ENCODE measurements around the gene SORL1.

SORL1 gene

GRCh38 chr11:121578251-121578976 is 126.3 kb downstream of the SORL1 start:
- no peak for DNase-seq (ENCODE audit: low read depth in 2 of 3, low spot score in 1 of 3)

GRCh38 chr11:121580154-121580553 is 128.0 kb downstream of the SORL1 start:
- no peak for DNase-seq (ENCODE audit: low read depth in 2 of 3, low spot score in 1 of 3)

GRCh38 chr11:121581607-121582006 is 129.5 kb downstream of the SORL1 start:
- no peak for DNase-seq (ENCODE audit: low read depth in 2 of 3, low spot score in 1 of 3)

GRCh38 chr11:121582296-121582695 is 130.2 kb downstream of the SORL1 start:
- DNase-seq (ENCODE audit: low read depth in 2 of 3, low spot score in 1 of 3): no peak

GRCh38 chr11:121583825-121584224 is 131.7 kb downstream of the SORL1 start:
- DNase-seq (ENCODE audit: low read depth in 2 of 3, low spot score in 1 of 3): no peak

GRCh38 chr11:121586750-121587149 is 134.6 kb downstream of the SORL1 start:
- DNase-seq (ENCODE audit: low read depth in 2 of 3, low spot score in 1 of 3): no peak

- no peak for DNase-seq (ENCODE audit: low read depth in 2 of 3, low spot score in 1 of 3)
Measured at GRCh38 chr11:121587182-121587581, 135.1 kb downstream of the SORL1 start.

- no peak for DNase-seq (ENCODE audit: low read depth in 2 of 3, low spot score in 1 of 3)
Measured at GRCh38 chr11:121588747-121589146, 136.6 kb downstream of the SORL1 start.

GRCh38 chr11:121589946-121590537 is 137.9 kb downstream of the SORL1 start:
- peak in 1 of 3 donors; percentile 20 for DNase-seq (ENCODE audit: low read depth in 2 of 3, low spot score in 1 of 3)

GRCh38 chr11:121590772-121591404 is 138.8 kb downstream of the SORL1 start:
- DNase-seq (ENCODE audit: low read depth in 2 of 3, low spot score in 1 of 3): no peak

GRCh38 chr11:121591405-121592033 is 139.4 kb downstream of the SORL1 start:
- DNase-seq (ENCODE audit: low read depth in 2 of 3, low spot score in 1 of 3): peak; percentile 44 to 89 (median 62)

- no peak for DNase-seq (ENCODE audit: low read depth in 2 of 3, low spot score in 1 of 3)
Measured at GRCh38 chr11:121592708-121593107, 140.6 kb downstream of the SORL1 start.

GRCh38 chr11:121595717-121596161 is 143.6 kb downstream of the SORL1 start:
- DNase-seq (ENCODE audit: low read depth in 2 of 3, low spot score in 1 of 3): no peak

- DNase-seq (ENCODE audit: low read depth in 2 of 3, low spot score in 1 of 3): no peak
Measured at GRCh38 chr11:121596195-121597155, 144.4 kb downstream of the SORL1 start.

- DNase-seq (ENCODE audit: low read depth in 2 of 3, low spot score in 1 of 3): no peak
Measured at GRCh38 chr11:121603316-121603715, 151.2 kb downstream of the SORL1 start.

GRCh38 chr11:121604152-121604551 is 152.0 kb downstream of the SORL1 start:
- DNase-seq (ENCODE audit: low read depth in 2 of 3, low spot score in 1 of 3): no peak

GRCh38 chr11:121606354-121606753 is 154.2 kb downstream of the SORL1 start:
- no peak for DNase-seq (ENCODE audit: low read depth in 2 of 3, low spot score in 1 of 3)

- DNase-seq (ENCODE audit: low read depth in 2 of 3, low spot score in 1 of 3): no peak
Measured at GRCh38 chr11:121607341-121607740, 155.2 kb downstream of the SORL1 start.

- DNase-seq (ENCODE audit: low read depth in 2 of 3, low spot score in 1 of 3): no peak
Measured at GRCh38 chr11:121608545-121609098, 156.5 kb downstream of the SORL1 start.

- no peak for DNase-seq (ENCODE audit: low read depth in 2 of 3, low spot score in 1 of 3)
Measured at GRCh38 chr11:121610706-121611105, 158.6 kb downstream of the SORL1 start.

All from stimulated activated CD4-positive, alpha-beta T cell treated with anti-CD3 and anti-CD28 coated beads, Interleukin-12 subunit alpha, Interleukin-12 subunit beta, amount 100 ng/mL, for 48 hours (primary cell).